Large intestine (tissue), 1 donor: ENCODE measurements around the gene TTC24. TPM values are rescaled to one million over a fixed set of nuclear protein-coding genes. Genes with fewer than 3 reads are reported as not detected.

Source experiments
- polyA plus RNA-seq: library from polyadenylated mRNA; unstranded; fragments of 120-200 nt; gene quantifications from one replicate; pipeline ENCODE4 v1.2.1, GENCODE V29; 2013

The TTC24 gene
- polyA plus RNA-seq, 1 donor = 0.15 TPM

Other genes with a start within 250 kb of the TTC24 start
- gene CCT3, start 241.4 kb upstream of the TTC24 start, polyA plus RNA-seq = 215 TPM
- gene TSACC, start 241.2 kb upstream of the TTC24 start, polyA plus RNA-seq = 0.81 TPM
- gene RHBG, start 210.5 kb upstream of the TTC24 start, polyA plus RNA-seq = 35.4 TPM
- gene MEF2D, start 78.9 kb upstream of the TTC24 start, polyA plus RNA-seq = 25.0 TPM
- gene IQGAP3, start 7.2 kb upstream of the TTC24 start, polyA plus RNA-seq = 13.9 TPM
- gene NAXE, start 12.1 kb downstream of the TTC24 start, polyA plus RNA-seq = 66.9 TPM
- 25.9 TPM for gene GPATCH4, start 21.8 kb downstream of the TTC24 start, polyA plus RNA-seq
- gene HAPLN2, start 39.7 kb downstream of the TTC24 start, polyA plus RNA-seq = 0.16 TPM
- gene BCAN, start 62.4 kb downstream of the TTC24 start, polyA plus RNA-seq = 12.1 TPM
- gene NES, start 97.7 kb downstream of the TTC24 start, polyA plus RNA-seq = 26.5 TPM
- gene CRABP2, start 125.9 kb downstream of the TTC24 start, polyA plus RNA-seq = 16.7 TPM
- gene METTL25B, start 148.7 kb downstream of the TTC24 start, polyA plus RNA-seq = 59.3 TPM
- gene ISG20L2, start 149.0 kb downstream of the TTC24 start, polyA plus RNA-seq = 36.6 TPM
- 58.1 TPM for gene MRPL24, start 161.4 kb downstream of the TTC24 start, polyA plus RNA-seq
- gene HDGF, start 172.0 kb downstream of the TTC24 start, polyA plus RNA-seq = 244 TPM
- gene PRCC, start 187.8 kb downstream of the TTC24 start, polyA plus RNA-seq = 61.3 TPM
- gene SH2D2A, start 237.1 kb downstream of the TTC24 start, polyA plus RNA-seq = 5.3 TPM